Left lung (tissue), 10 donors: ENCODE results near the gene SRL. TPM values are rescaled to one million over a fixed set of nuclear protein-coding genes. Genes with fewer than 3 reads are reported as not detected.
"Not testable (repeated sequence)": the region's sequence is repeated elsewhere in the genome, so short reads cannot be mapped to it uniquely, and the experiment has no call there.

Experiments used
- ATAC-seq: fragments of 200-7000 bp; cut with Tn5 transposase; one replicate; pipeline ENCODE4 v1.9.1; 2020; ENCODE audit warnings: moderate library complexity
- DNase-seq, 4 donors: peaks; one replicate each; pipeline ENCODE4 v3.0.0-alpha.2; 2013 to 2020
- H3K27ac ChIP-seq, 2 donors: fragments of 200-600 bp; sonication (generic) in 1 of 2; one replicate each; pipeline versions ENCODE4 v1.5.0 to v1.8.0; 2020 to 2021
- H3K27me3 ChIP-seq, 2 donors: fragments of 200-600 bp; sonication (generic) in 1 of 2; one replicate each; pipeline versions ENCODE4 v1.5.0 to v1.8.0; 2020 to 2021
- H3K36me3 ChIP-seq, 2 donors: fragments of 200-600 bp; sonication (generic) in 1 of 2; one replicate each; pipeline versions ENCODE4 v1.5.0 to v1.8.0; 2020 to 2021
- H3K4me1 ChIP-seq, 2 donors: fragments of 200-600 bp; one replicate each; pipeline ENCODE4 v1.8.0; 2021
- H3K4me3 ChIP-seq, 2 donors: fragments of 200-600 bp; sonication (generic) in 1 of 2; one replicate each; pipeline versions ENCODE4 v1.5.0 to v1.8.0; 2020 to 2021; ENCODE audit warnings: mild to moderate bottlenecking in 1 of 2
- H3K9me3 ChIP-seq, 2 donors: fragments of 200-600 bp; sonication (generic) in 1 of 2; one replicate each; pipeline versions ENCODE4 v1.5.0 to v1.8.0; 2020 to 2021
- CTCF ChIP-seq, 2 donors: fragments of 200-600 bp; sonication (generic) in 1 of 2; IDR thresholded peaks; one replicate each; pipeline versions ENCODE4 v1.5.0 to v1.8.0; 2021; ENCODE audit warnings: antibody characterized with exemption in 2 of 2
- intact Hi-C, 2 donors: fragments of 100-400 bp; cut with DNase I; formaldehyde crosslinking; loops; one replicate each; pipeline versions ENCODE4 v1.11.2 to v1.14.2; 2022
- polyA plus RNA-seq, 6 donors: library from polyadenylated mRNA; unstranded; fragments of 120-200 nt; gene quantifications; one replicate each; pipeline ENCODE4 v1.2.1, GENCODE V29; 2013; ENCODE audit not compliant: insufficient read length in 6 of 6
- total RNA-seq, 2 donors: library from RNA; stranded (reverse); fragmentation: NEBNext Ultra II Directional; extraction: Animal tissue kit (Norgen Biotek cat#: 25700); gene quantifications; one replicate each; pipeline ENCODE4 v1.2.1, GENCODE V29; 2021
- donor health status: DM: no; HTN: yes; CAD: no.
- donor health status: DM: no; HTN: no; CAD: no.

SRL gene
- total and polyA plus RNA-seq, 8 donors: 0.82 to 6.5 (median 5.7) TPM

GRCh38 chr16:4253394-4254150, 11.7 kb upstream of the SRL start:
- no peak for TF ChIP-seq CTCF (IDR thresholded peaks at IDR 0.05)
- H3K9me3 ChIP-seq: no peaks in the 10 kb centered on the region
- intact Hi-C loops: no loop called here

GRCh38 chr16:4253012-4253393, 11.1 kb upstream of the SRL start:
- H3K36me3 ChIP-seq, ATAC-seq, intact Hi-C loops, H3K4me1 ChIP-seq, DNase-seq, H3K27me3 ChIP-seq, H3K9me3 ChIP-seq: not testable (repeated sequence)
- Histone ChIP-seq H3K27ac (peak overlapping the region; percentile 94 to 98), H3K4me3 (peak overlapping the region; percentile 61 to 65)

More at GRCh38 chr16:4253394-4254150, 11.7 kb upstream of the SRL start:
- no peaks in the 10 kb centered on the region for H3K27me3 ChIP-seq
- peak overlapping the region; percentile 61 to 65 for H3K4me3 ChIP-seq
- ATAC-seq (peak; percentile 97), DNase-seq (peak; percentile 99 to 100 (median 100))
- H3K4me1 ChIP-seq: peaks cover 0 to 7% of the 10 kb centered on the region in 2 donors
- H3K36me3 ChIP-seq: peaks cover 0 to 10% of the 10 kb centered on the region in 2 donors
- peak overlapping the region; percentile 94 to 98 for H3K27ac ChIP-seq

- DNase-seq: no peak
- Histone ChIP-seq H3K36me3 (no peaks in the 10 kb centered on the region), H3K27me3 (no peaks in the 10 kb centered on the region), H3K27ac (no peak overlapping the region), H3K9me3 (no peaks in the 10 kb centered on the region), H3K4me1 (peaks cover 0 to 7% of the 10 kb centered on the region in 2 donors), H3K4me3 (no peak overlapping the region)
- no peak for ATAC-seq
- intact Hi-C loops: no loop called here
- no peak for TF ChIP-seq CTCF (IDR thresholded peaks at IDR 0.05)
Observed at GRCh38 chr16:4249530-4250308, 7.8 kb upstream of the SRL start.

GRCh38 chr16:4247460-4247784, 5.5 kb upstream of the SRL start:
- H3K9me3 ChIP-seq: no peaks in the 10 kb centered on the region
- H3K4me1 ChIP-seq: no peaks in the 10 kb centered on the region
- H3K27ac ChIP-seq: no peak overlapping the region
- DNase-seq (no peak), ATAC-seq (peak; percentile 71)
- H3K4me3 ChIP-seq: no peak overlapping the region
- no peaks in the 10 kb centered on the region for H3K27me3 ChIP-seq
- intact Hi-C loops: no loop called here
- TF ChIP-seq CTCF (IDR thresholded peaks at IDR 0.05): no peak
- no peaks in the 10 kb centered on the region for H3K36me3 ChIP-seq

- H3K4me3 ChIP-seq: no peak overlapping the region
- H3K9me3 ChIP-seq: no peaks in the 10 kb centered on the region
- intact Hi-C loops: no loop called here
- DNase-seq: no peak
- peak; percentile 76 for ATAC-seq
- no peaks in the 10 kb centered on the region for H3K36me3 ChIP-seq
- no peaks in the 10 kb centered on the region for H3K27me3 ChIP-seq
- H3K4me1 ChIP-seq: no peaks in the 10 kb centered on the region
- H3K27ac ChIP-seq: no peak overlapping the region
- TF ChIP-seq CTCF (IDR thresholded peaks at IDR 0.05): no peak
Observed at GRCh38 chr16:4246777-4247459, 5.0 kb upstream of the SRL start.
